HCT116 (cell line): ENCODE measurements around the gene ACTN4. TPM values are rescaled to one million over a fixed set of nuclear protein-coding genes. Genes with fewer than 3 reads are reported as not detected.

Experiments used
- ATAC-seq: fragments of 200-7000 bp; cut with Tn5 transposase; 2 replicates; pipeline ENCODE4 v1.9.1; 2020; ENCODE audit warnings: mild to moderate bottlenecking, moderate library complexity
- BruUV-seq: library from RNA; stranded (reverse); fragments of 400-500 nt; replicated peaks from 2 replicates; lab custom pipeline; 2021; lab: Mats Ljungman, UMichigan
- CTCF ChIA-PET: fragments of 300-600 bp; sonication (Branson Sonifier 250); formaldehyde crosslinking; loops from one replicate; lab custom pipeline; 2021; ENCODE audit warnings: antibody characterized with exemption; lab: Charles Lee
- POLR2A ChIA-PET: fragments of 300-600, 350-600 bp; sonication (Branson Sonifier 250); formaldehyde crosslinking; loops from one replicate; lab custom pipeline; 2021; ENCODE audit warnings: antibody characterized with exemption; lab: Charles Lee
- RAD21 ChIA-PET, 2 experiments: fragments of 300-600 bp; sonication (Branson Sonifier 250); formaldehyde crosslinking; loops; one replicate each; lab custom pipeline; 2023; ENCODE audit warnings: low total read pairs in 2 of 2; ENCODE audit not compliant: uncharacterized antibody in 2 of 2, unreplicated experiment in 2 of 2, low non-redundant PET in 1 of 2; lab: Charles Lee
- DNase-seq: peaks from one replicate; pipeline ENCODE4 v3.0.0-alpha.2; 2010; ENCODE audit warnings: low read depth, low spot score
- H2AFZ ChIP-seq: fragments of 200-600 bp; shearing (Covaris generic), sonication (generic); 2 replicates; pipeline ENCODE4 v1.6.1; 2017; ENCODE audit warnings: low read depth, mixed run types, mixed read lengths, antibody characterized with exemption, low read length; ENCODE audit not compliant: poor library complexity, severe bottlenecking
- H3K27ac ChIP-seq: 2 replicates; pipeline ENCODE4 v1.5.1; 2012; ENCODE audit warnings: low read depth, low read length
- H3K27me3 ChIP-seq: fragments of 200-600 bp; sonication (generic); 2 replicates; pipeline ENCODE4 v1.6.1; 2016; ENCODE audit warnings: mixed run types, low read length, mixed read lengths; ENCODE audit not compliant: insufficient read depth
- H3K36me3 ChIP-seq, 2 experiments: fragments of 200-500 bp in 1 of 2; fragments of 200-600 bp in 1 of 2; sonication (Bioruptor generic) in 1 of 2; sonication (generic) in 1 of 2; 2 replicates each; pipeline versions ENCODE4 v1.5.1 to v1.6.1; 2014 to 2016; ENCODE audit warnings: low read length in 2 of 2, inconsistent platforms in 1 of 2, mixed read lengths in 1 of 2, mixed run types in 1 of 2; ENCODE audit not compliant: insufficient read depth in 2 of 2, control insufficient read depth in 1 of 2
- H3K4me1 ChIP-seq, 2 experiments: fragments of 200-600 bp in 1 of 2; sonication (generic) in 1 of 2; 2 replicates each; pipeline versions ENCODE4 v1.5.1 to v1.6.1; 2012 to 2017; ENCODE audit warnings: low read length in 2 of 2, inconsistent platforms in 1 of 2, mild to moderate bottlenecking in 1 of 2, mixed read lengths in 1 of 2, mixed run types in 1 of 2, moderate library complexity in 1 of 2; ENCODE audit not compliant: insufficient read depth in 2 of 2, control insufficient read depth in 1 of 2
- H3K4me2 ChIP-seq: fragments of 200-600 bp; sonication (generic); 2 replicates; pipeline ENCODE4 v1.6.1; 2017; ENCODE audit warnings: mixed run types, low read length, mixed read lengths
- H3K4me3 ChIP-seq, 2 experiments: fragments of 200-600 bp in 1 of 2; sonication (generic) in 1 of 2; replicated peaks in 1 of 2; 2 replicates each; pipeline ENCODE4 v1.5.1; 2011 to 2016; ENCODE audit warnings: low read length in 2 of 2, control low read depth in 1 of 2, low read depth in 1 of 2, mild to moderate bottlenecking in 1 of 2, mixed read lengths in 1 of 2, mixed run types in 1 of 2
- H3K79me2 ChIP-seq: fragments of 200-600 bp; sonication (generic); 2 replicates; pipeline ENCODE4 v1.6.1; 2017; ENCODE audit warnings: mild to moderate bottlenecking, mixed run types, low read length, moderate library complexity, mixed read lengths; ENCODE audit not compliant: insufficient read depth
- H3K9ac ChIP-seq: fragments of 200-600 bp; sonication (generic); 2 replicates; pipeline ENCODE4 v1.6.1; 2016; ENCODE audit warnings: low read length, mixed read lengths
- H3K9me2 ChIP-seq: fragments of 200-600 bp; sonication (generic), shearing (Covaris generic); 2 replicates; pipeline ENCODE4 v1.6.1; 2017; ENCODE audit warnings: mixed run types, mild to moderate bottlenecking, moderate library complexity; ENCODE audit not compliant: insufficient read depth
- H3K9me3 ChIP-seq, 2 experiments: fragments of 200-500 bp in 1 of 2; fragments of 200-600 bp in 1 of 2; sonication (Bioruptor generic) in 1 of 2; sonication (generic) in 1 of 2; 2 replicates each; pipeline ENCODE4 v1.6.1; 2014 to 2017; ENCODE audit warnings: low read length in 2 of 2, mixed read lengths in 2 of 2, inconsistent platforms in 1 of 2, low read depth in 1 of 2, mild to moderate bottlenecking in 1 of 2, mixed run types in 1 of 2, moderate library complexity in 1 of 2; ENCODE audit not compliant: control insufficient read depth in 1 of 2, insufficient read depth in 1 of 2
- H4K20me1 ChIP-seq: fragments of 200-600 bp; sonication (generic), shearing (Covaris generic); 2 replicates; pipeline ENCODE4 v1.6.1; 2017; ENCODE audit warnings: mixed run types, mild to moderate bottlenecking, moderate library complexity; ENCODE audit not compliant: insufficient read depth
- SIN3A ChIP-seq: IDR thresholded peaks from 2 replicates; pipeline ENCODE4 v1.6.1; 2012; ENCODE audit warnings: low read depth
- SRF ChIP-seq: IDR thresholded peaks from 2 replicates; pipeline ENCODE4 v1.6.1; 2012; ENCODE audit warnings: low read depth
- TCF7L2 ChIP-seq: IDR thresholded peaks from 2 replicates; pipeline ENCODE4 v1.7.0; 2011; ENCODE audit warnings: borderline replicate concordance, inconsistent platforms; ENCODE audit not compliant: insufficient read depth, insufficient read length; ENCODE audit errors: extremely low read depth
- YY1 ChIP-seq: IDR thresholded peaks from 2 replicates; pipeline ENCODE4 v1.6.1; 2011; ENCODE audit warnings: low read length, low read depth, moderate library complexity, mild to moderate bottlenecking; ENCODE audit not compliant: insufficient replicate concordance; ENCODE audit errors: extremely low read depth
- intact Hi-C: fragments of 100-400 bp; cut with micrococcal nuclease; formaldehyde crosslinking; loops from 2 replicates; pipeline ENCODE4 v1.10.0; 2022
- total RNA-seq: library from RNA; stranded (reverse); gene quantifications from one replicate; pipeline ENCODE4 v1.2.1, GENCODE V29; 2021; ENCODE audit not compliant: unreplicated experiment
- TF ChIP-seq, protein P1 (sequence below): IDR thresholded peaks from 2 replicates; pipeline ENCODE4 v1.6.1; 2011; ENCODE audit warnings: mild to moderate bottlenecking, low read length, moderate library complexity; ENCODE audit not compliant: insufficient replicate concordance; ENCODE audit errors: extremely low read depth
- TF ChIP-seq, protein P2 (sequence below): IDR thresholded peaks from 2 replicates; pipeline ENCODE4 v1.6.1; 2012

The ACTN4 gene
- total RNA-seq, 1 experiment from 2014 or later: 651 TPM

- no peak overlapping the region for H2AFZ ChIP-seq
- RAD21 ChIA-PET: interaction anchor here in 1 of 2 experiments (0.6 kb wide), 1 partner anchor 474 kb away, joined by 4 read pairs; no protein-coding TSS in a partner anchor
Observed at GRCh38 chr19:38617283-38617763, 30.1 kb upstream of the ACTN4 start.

More at GRCh38 chr19:38617283-38617763, 30.1 kb upstream of the ACTN4 start:
- Histone ChIP-seq H3K4me3 (no peak overlapping the region), H3K27ac (no peak overlapping the region), H3K27me3 (no peaks in the 10 kb centered on the region), H4K20me1 (no peaks in the 10 kb centered on the region), H3K9ac (no peak overlapping the region), H3K4me2 (no peak overlapping the region), H3K9me2 (no peaks in the 10 kb centered on the region), H3K4me1 (peaks cover 7 to 24% of the 10 kb centered on the region in 2 experiments), H3K79me2 (peaks cover 34% of the 10 kb centered on the region), H3K9me3 (no peaks in the 10 kb centered on the region), H3K36me3 (peaks cover 15 to 21% of the 10 kb centered on the region in 2 experiments; a peak in 3 of 4 replicates)
- POLR2A ChIA-PET: no interaction called here
- intact Hi-C loops: no loop called here
- TF ChIP-seq SIN3A (no peak), SRF (no peak), TCF7L2 (no peak), YY1 (no peak)
- TF ChIP-seq, protein P1, sequence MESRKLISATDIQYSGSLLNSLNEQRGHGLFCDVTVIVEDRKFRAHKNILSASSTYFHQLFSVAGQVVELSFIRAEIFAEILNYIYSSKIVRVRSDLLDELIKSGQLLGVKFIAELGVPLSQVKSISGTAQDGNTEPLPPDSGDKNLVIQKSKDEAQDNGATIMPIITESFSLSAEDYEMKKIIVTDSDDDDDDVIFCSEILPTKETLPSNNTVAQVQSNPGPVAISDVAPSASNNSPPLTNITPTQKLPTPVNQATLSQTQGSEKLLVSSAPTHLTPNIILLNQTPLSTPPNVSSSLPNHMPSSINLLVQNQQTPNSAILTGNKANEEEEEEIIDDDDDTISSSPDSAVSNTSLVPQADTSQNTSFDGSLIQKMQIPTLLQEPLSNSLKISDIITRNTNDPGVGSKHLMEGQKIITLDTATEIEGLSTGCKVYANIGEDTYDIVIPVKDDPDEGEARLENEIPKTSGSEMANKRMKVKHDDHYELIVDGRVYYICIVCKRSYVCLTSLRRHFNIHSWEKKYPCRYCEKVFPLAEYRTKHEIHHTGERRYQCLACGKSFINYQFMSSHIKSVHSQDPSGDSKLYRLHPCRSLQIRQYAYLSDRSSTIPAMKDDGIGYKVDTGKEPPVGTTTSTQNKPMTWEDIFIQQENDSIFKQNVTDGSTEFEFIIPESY: no peak
- TF ChIP-seq, protein P2, sequence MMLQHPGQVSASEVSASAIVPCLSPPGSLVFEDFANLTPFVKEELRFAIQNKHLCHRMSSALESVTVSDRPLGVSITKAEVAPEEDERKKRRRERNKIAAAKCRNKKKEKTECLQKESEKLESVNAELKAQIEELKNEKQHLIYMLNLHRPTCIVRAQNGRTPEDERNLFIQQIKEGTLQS: no peak
- BruUV-seq: no TSS peak
- no peak for ATAC-seq
- CTCF ChIA-PET: no interaction called here
- no peak for DNase-seq
